HG03571 (cell line): Measurements from ENCODE around the gene RPUSD2.
A peak's percentile ranks its signal among the peaks of the same experiment; 100 is the strongest.
"Not testable (repeated sequence)": the region's sequence is repeated elsewhere in the genome, so short reads cannot be mapped to it uniquely, and the experiment has no call there.

Experiments
- ATAC-seq: cut with Tn5 transposase; IDR thresholded peaks from one replicate; pipeline ENCODE4 v1.9.1; 2021; ENCODE audit not compliant: unreplicated experiment

RPUSD2 gene

GRCh38 chr15:40565333-40566238 is 3.5 kb upstream of the RPUSD2 start:
- no peak for ATAC-seq

DNA sequence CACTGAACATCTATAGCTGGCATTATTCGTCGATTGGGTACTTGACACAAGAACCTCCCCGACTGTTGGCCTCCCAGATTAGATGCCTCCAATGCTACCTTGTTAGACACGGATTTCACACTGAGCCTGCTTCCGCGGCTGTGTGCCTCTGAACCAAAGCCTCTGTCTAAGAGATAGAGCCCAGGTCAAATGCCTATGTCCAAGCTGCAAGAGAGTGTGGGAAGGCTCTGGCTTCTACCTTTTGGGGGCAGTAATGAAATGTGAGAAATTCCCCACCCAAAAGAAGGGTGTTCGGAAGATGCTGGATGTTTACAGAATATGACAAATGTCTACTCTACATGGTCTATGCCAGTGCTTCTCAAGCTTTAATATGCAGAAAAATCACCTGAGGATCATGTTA is 2.0 kb upstream of the RPUSD2 start:
- ATAC-seq, result no peak

- no peak for ATAC-seq
Measured at GRCh38 chr15:40575113-40575512, 6.0 kb downstream of the RPUSD2 start.

DNA sequence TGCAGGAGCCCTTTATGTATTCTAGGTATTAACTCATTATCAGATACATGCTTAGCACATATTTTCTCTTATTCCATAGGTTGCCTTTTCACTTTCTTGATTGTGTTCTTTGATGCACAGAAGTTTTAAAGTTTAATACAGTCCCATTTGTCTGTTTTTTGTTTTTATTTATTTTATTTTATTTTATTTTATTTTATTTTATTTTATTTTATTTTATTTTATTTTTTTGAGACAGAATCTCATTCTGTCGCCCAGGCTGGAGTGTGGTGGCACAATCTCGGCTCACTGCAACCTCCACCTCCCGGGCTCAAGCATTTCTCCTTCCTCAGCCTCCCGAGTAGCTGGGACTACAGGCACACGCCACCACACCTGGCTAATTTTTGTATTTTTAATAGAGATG is 7.8 kb downstream of the RPUSD2 start:
- not testable (repeated sequence) for ATAC-seq

DNA sequence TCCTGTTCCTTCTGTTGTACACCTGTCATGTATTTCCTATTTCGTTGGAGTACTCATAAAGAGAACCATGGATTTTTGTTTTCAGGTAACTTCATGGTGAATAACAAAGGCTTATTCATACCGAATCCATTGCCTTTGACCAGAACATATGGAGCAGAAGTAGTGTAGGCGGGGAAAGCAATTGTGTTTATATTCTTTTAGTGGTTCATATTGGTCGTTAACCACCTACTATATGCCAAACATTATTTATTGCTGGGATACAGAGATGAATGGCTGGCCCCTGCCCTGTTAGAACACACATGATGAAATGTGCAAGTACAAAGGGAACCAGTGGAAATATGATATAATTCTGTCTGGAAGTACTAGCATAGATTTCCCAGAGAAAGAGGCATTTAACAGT is 9.8 kb downstream of the RPUSD2 start:
- no peak for ATAC-seq

GRCh38 chr15:40581796-40582195 is 12.7 kb downstream of the RPUSD2 start:
- ATAC-seq, result not testable (repeated sequence)

DNA sequence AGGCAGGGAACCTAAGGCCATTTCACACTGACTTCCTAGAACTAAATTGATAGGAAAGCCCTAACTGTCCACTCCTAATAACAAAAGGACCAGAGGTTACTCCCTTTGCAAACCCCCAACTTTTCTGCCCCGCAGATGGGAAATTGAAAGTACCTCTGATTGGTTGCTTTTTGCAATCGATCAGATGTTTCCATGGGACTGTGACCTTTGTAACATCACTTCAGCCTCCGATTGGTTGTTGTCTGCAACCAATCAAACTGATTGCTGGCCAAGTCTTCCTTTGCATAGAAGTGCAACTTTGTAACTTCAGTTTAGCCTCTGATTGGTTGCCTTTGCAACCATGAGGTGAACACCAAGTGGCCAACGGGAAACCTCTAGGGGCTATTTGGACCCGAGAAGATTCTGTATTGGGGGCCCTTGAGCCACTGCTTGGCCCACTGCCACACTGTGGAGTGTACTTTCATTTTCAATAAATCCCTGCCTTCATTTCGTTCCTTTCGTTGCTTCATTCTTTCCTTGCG is 13.7 kb downstream of the RPUSD2 start:
- no peak for ATAC-seq

DNA sequence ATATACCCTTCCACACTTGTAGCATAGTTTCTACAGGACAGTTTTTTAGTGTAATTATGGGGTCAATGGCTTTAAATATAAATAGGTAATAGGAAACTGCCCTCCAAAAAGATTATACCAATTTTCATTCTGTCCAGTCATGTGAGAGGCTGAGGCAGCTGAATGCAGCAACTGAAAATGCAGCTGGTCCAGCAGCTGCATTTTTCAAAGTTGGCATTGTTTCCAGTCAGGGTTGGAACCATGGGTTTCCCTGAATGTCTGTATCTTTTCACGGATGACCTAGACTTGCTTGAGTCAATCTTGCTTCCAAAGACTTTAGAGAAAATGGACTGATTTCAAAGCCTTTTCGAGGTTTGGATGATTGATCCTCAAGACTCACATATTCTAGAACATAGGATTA is 15.1 kb downstream of the RPUSD2 start:
- no peak for ATAC-seq

- no peak for ATAC-seq
Measured at GRCh38 chr15:40590667-40591050, 21.6 kb downstream of the RPUSD2 start.

GRCh38 chr15:40591389-40591788 is 22.3 kb downstream of the RPUSD2 start:
- no peak for ATAC-seq

- no peak for ATAC-seq
Measured at GRCh38 chr15:40593165-40593564, 24.1 kb downstream of the RPUSD2 start.

GRCh38 chr15:40593588-40594428 is 24.7 kb downstream of the RPUSD2 start, which contains the start of gene KNL1:
Gene KNL1 (plus strand): TSS chr15:40594249. CDS start chr15:40602932, 8,683 bp downstream.
- ATAC-seq, result peak; percentile 68

GRCh38 chr15:40594429-40594836 is 25.3 kb downstream of the RPUSD2 start:
- peak; percentile 36 for ATAC-seq

- no peak for ATAC-seq
Measured at GRCh38 chr15:40595219-40595618, 26.1 kb downstream of the RPUSD2 start.

- no peak for ATAC-seq
Measured at GRCh38 chr15:40595773-40596172, 26.7 kb downstream of the RPUSD2 start.

- ATAC-seq, result no peak
Measured at GRCh38 chr15:40597024-40597423, 27.9 kb downstream of the RPUSD2 start.

DNA sequence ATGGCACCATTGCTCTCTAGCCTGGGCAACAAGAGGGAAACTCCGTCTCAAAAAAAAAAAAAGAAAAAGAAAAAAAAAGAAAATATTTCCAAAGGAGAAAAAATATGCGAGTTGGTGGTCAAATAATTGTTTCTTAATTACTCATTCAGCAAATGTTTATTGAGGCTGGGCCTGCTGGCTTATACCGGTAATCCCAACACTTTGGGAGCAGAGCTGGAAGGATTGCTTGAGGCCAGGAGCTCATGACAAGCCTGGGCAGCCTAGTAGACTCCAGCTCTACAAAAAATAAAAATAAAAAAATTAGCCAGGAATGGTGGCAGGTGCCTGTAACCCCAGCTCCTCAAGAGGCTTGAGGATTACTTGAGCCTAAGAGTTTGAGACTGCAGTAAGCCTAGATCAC is 29.0 kb downstream of the RPUSD2 start:
- no peak for ATAC-seq

GRCh38 chr15:40598672-40599071 is 29.6 kb downstream of the RPUSD2 start:
- ATAC-seq, result no peak

DNA sequence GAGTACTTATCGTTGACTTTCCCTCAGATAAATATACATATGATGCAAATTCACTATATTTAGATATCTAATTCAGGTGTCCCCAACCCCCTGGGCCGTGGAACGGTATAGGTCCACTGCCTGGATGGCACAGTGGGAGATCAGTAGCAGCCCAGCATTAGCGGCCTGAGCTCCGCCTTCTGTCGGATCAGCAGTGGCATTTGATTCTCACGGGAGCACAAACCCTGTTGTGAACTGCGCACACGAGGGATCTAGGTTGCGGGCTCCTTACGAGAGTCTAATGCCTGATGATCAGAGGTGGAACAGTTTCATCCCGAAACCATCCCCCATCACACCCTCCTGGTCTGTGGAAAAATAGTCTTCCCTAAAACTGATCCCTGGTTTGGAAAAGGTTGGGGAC is 31.9 kb downstream of the RPUSD2 start:
- ATAC-seq, result no peak

DNA sequence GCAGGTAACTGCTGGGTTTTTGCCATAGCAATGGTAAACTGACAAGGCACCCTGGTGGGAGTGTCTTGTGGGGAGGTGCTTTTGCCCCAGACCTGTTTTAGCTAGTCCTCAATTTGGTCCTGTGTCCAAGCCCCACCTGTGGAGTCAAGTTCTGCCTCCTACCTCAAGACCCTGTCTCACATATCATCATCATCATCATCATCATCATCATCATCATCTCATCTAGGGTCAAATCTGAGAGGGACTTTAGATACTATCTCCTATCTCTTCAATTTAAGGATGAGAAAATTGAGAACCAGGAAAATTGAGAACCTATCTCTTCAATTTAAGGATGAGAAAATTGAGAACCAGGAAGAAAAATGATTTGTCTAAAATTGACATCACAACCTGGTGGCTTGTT is 34.8 kb downstream of the RPUSD2 start:
- no peak for ATAC-seq

DNA sequence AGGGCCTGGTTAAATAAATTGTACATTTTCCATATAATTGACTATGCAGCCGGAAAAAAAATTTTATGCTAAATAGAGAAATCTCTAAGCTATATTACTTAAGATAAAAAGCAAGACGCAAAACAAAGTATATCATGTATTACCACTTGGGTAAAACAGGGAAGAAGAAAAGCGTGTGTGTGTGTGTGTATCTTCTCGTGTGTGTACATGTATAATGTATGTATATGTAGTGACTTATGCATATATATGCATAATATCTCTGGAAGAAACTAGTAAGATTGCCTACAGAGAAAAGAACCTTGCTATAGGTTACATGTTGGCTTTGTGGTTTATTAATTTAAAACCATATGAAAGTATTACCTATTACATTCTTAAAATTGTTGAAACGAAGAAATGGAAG is 44.0 kb downstream of the RPUSD2 start:
- ATAC-seq, result no peak

DNA sequence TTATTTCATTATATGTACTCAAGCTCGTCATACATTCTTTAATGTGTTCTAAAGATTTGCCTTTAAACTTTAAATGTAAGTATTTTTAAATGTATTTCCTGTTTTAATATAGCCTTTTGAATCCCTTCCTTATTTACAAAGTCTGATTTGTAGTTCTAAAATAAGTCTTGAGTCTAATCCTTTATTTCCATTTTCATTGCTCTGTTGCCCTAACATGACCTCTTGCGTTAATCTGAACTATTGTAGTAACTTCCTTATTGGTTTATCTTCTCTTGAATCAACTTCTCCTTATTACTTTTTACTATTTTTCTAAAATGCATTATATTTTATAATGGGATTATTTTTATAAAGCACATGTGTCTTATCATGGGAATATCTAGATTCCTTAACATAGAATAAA is 48.9 kb downstream of the RPUSD2 start:
- no peak for ATAC-seq
